T follicular helper cell (primary cell): Measurements from ENCODE around the gene ZNF287.
"Not testable (repeated sequence)": the region's sequence is repeated elsewhere in the genome, so short reads cannot be mapped to it uniquely, and the experiment has no call there.

Experiments used
- DNase-seq: peaks from one replicate; pipeline ENCODE4 v3.0.0-alpha.2; 2020; ENCODE audit warnings: low read depth
- total RNA-seq, 2 experiments: gene quantifications; one replicate each; lab custom pipeline; 2026; lab: John Stamatoyannopoulos, UW

The ZNF287 gene
- 11.8 to 23.1 reads per million in 2 experiments for total RNA-seq

DNA sequence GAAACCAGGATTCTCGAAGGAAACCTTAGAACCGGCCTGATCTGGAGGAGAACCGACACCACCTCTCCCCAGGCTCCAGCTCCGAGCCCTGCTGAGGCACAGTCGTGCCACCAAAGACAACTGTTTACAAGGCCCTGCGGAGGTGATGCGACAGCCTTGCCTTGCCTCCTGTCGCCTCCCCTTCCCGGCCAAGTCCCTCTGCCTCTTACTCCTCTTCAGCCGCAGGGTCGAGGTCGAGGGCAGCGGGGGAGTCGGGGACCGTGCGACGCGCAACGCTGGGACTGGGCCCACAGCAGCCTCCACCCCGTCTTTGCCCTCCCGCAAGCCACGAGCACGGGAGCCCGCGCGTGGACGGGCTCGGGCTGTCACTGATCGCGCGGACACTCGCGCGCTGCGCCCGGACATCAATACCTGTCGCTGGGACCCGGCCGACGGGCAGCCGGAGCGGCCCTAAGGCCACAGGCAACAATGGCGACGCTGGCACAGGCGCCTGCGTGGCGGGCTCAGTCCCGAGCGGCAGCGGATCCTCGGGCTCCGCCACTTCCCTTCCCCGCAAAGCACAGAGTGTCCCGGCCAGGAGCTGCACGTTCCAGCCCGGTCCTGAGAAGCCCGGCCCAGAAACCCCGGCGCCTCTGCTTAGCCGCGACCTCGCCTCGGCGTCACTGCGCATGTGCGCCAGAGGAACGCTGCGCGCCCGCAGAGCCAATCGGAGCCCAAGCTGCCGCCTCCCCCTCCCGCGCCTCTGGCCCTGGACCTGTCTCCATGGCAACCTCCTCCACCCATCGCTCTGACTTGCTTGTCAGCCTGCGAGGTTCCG lies at the start of gene ZNF287:
TSS of gene ZNF287 (minus strand) at position 664 of the 817 bp plus-strand sequence. CDS start 1,473 bp downstream, outside the sequence.
- DNase-seq: peak; percentile 92

DNA sequence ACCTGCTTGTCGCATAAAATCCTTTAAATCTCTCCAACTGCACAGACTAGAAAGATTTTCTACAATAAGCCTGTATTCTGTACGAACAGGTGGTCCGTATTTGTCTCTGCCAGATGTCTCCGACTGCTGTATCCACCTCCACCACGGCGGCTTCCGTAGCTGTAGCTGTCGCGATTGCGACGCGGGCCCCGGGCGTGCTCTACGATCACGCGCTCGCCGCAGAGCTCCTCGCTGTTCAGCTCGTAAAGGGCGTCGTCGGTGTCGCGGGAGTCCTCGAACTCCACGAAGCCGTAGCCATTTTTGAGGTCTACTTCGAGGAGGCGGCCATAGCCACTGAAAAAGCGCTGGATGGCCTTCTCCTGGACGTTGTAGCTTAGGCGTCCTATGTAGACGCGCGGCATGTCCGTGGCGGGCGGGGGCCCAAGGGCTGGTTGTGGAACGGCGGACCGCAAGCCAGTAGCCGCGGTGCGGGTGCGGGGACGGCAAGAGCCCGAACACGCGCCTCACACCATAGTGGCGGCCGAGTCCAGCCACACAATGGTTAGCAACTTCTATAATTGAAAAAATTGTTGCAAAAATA lies 48.6 kb upstream of the ZNF287 start:
- DNase-seq: no peak

DNA sequence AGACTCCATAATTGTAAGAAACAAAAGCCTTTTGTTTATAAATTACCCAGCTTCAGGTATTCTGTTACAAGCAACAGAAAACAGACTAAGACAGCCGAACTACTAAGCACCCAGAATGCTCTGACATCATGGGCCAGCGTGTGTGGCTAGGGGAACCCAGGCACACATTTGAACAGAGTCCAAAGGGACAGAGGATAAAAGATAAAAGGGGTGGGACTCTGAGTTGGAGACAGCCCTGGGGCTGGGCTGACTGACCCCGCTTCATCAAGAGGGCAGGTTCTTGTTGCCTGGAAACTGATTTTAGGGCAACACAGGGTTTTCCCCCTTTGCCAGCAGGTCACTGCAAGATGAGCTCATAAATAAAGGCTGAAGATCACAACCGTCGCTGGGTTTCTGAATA lies 30.5 kb upstream of the ZNF287 start:
- DNase-seq: no peak

DNA sequence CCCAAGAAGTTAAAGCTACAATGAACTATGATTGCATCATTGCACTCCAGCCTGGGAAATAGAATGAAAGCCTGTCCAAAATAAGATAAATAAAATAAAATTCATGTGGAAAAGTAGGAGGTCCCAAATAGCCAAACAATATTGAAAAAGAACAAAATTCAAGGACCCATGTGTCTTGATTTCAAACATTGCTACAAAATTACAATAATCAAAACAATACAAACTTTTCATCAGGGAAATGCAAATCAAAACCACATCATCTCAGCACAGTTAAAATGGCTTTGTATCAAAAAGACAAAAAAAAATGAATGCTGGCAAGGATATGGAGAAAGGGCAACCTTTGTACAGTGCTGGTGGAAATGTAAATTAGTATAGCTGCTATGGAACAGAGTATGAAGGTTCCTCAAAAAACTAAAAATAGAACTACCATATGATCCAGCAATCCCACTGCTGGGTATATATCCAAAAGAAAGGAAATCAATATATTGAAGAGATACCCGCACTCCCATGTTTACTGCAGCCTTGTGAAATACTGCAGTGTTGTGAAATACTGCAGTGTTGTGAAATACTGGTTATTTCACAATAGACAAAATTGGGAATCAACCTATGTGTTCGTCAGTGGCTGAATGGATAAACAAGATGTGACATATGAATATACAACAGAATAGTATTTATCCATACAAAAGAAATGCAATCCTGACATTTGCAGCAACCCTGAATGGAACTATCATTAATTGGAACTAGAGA lies 24.5 kb upstream of the ZNF287 start:
- DNase-seq: no peak

DNA sequence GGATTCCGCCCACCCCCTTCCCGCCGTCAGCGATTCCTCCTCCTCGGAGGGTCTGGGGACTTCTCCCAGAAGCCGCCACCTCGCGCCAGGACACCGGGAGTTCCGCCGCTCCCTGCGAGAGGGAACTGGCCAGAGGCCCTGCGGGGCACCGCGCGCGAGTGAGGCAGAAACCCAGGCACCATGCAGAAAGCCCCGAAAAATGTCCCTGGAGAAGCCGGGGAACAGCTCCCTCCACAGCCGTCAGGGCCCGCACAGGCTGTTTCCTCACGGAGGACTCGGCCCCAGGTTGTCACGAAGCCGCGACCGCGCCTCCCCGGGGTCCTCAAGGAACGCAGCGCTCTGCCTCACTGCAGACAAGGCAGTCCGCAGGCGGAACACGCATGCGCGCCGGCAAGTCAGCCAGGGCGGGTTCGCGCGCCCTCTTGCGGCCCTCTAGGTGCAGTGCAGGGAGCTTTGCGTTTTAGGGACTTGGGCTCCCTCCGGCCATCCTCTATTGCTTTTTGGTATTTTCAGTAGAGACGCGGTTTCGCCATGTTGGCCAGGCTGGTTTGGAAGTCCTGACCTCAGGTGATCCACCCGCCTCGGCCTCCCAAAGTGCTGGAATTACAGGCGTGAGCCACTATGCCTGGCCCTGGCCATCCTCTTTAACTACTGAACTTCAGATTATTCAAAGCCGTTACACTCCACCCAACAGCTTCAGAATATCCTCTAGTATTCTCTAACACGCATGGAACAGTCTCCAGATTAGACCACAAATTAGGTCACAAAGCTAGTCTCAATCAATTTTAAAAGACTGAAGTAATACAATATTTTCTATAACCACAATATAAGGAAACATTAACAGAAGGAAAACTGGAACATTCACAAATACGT lies 20.3 kb upstream of the ZNF287 start:
- DNase-seq: peak; percentile 85

DNA sequence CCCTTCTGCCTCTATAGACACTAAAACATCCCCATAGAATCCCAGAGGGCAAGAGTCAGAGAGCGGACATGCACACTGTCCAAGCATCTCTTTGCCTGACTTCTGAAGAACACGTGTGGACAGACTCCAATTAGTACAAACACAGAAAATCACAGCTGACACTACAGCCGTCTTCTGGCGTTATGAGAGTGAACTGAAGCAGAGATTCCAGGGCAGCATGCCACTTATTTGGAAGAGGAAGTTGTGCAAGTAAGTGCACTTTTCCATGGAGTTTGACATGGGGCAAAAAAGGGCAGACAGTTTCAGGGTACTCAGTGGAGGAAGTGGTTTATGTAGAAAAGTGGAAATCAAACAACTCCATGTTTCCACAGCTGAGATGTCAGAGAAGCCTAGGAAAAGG lies 16.8 kb upstream of the ZNF287 start:
- no peak for DNase-seq

DNA sequence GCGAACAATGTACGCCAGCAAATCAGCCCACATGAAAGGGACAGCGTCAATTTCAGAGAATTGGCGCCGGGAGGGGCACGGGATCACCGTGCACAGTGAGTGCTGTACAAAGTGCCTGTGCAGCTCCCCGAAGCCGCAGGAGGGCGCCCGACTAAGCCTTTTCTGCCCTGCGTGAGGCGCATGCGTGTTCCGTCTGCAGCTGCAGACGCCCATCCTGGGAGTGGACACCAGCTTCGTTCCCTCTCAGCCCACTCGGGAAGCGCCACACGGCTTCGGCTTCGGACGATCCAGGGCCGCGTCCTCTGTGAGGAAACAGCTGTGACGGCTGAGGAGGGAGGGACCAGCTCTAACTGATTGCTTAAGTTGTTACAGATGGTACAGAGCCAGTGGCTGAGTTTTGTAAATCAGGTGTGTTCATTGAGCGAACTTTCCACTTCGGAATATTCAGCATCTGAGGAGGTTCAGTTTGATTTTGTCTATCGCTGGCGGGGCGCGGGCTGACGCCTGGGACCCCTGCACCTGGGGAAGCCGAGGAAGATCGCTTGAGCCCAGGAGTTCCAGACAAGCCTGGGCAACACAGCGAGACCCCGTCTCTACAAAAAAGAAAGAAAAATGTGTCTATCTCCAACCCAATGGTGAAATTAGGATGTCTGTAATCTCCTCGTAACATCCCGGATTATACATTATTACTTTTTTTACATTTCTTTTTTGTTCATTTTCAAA lies 15.4 kb upstream of the ZNF287 start:
- peak; percentile 90 for DNase-seq

DNA sequence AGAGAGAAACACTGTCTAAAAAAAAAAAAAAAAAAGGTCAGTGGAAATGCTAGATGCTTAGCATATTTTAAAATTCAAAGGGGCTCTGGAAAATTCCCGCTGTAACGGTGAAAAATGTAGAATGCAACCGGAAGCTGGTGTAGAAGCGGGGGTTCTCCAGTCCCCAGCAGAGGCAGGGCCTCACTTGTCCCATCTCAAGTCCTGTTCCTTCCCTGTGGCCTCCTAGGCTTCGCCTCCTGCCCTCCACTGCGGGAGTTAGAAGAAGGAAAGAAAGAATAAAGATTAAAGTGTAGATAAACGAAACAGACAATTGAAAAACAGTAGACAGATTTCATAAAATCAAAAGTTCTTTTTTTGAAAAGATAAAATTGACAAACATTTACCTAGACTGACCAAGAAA lies 14.8 kb upstream of the ZNF287 start:
- no peak for DNase-seq

DNA sequence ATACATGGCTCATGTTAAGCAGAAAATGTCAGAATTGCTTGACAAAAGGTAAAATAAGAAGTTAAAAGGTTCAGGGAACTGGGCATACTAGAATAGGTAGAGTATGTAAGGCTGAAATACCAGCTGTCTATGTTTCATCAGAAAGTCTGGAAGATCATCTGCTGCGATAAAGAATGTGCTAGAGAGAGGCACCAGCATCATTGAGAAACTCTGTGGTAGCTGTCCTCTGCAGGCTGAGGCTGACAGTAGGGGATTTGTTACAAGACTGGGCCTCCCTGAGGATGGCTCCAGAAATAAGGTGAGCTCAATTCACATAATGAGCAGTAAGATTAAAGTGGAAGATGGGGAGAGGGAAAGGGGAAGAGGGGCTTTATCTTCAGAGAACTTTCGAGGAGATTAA lies 4.5 kb upstream of the ZNF287 start:
- DNase-seq: no peak

DNA sequence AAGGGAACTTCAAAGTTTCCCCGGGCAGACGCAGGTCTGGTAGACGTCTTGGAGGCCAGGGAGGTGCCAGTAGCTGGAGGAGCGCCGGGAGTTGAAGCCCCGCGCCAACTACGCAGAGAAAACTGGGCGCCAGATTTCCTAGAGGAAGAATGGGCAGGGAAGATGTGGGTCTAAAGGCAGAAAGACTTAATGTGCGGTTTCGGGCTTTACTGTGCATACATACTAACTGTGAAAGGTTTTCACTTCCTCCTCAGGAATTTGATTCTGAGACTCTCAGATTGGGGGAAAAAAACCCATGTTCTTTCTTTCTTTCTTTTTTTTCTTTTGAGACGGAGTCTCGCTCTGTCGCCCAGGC lies 331 bp upstream of the ZNF287 start:
- no peak for DNase-seq

DNA sequence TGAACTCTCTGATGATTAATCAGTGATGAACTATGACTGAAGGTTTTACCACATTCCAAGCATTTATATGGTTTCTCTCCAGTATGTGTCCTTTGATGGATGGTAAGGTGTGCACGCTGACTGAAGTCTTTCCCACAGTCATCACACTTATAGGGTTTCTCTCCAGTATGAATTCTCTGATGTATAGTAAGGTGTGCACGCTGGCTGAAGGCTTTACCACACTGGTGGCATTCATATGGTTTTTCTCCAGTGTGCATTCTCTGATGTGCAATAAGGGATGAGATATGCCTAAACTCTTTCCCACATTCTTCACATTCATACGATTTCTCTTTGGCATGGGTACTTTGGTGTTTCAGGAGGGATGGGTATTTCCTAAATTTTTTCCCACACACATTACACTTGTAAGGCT lies 16.4 kb downstream of the ZNF287 start:
- no peak for DNase-seq

DNA sequence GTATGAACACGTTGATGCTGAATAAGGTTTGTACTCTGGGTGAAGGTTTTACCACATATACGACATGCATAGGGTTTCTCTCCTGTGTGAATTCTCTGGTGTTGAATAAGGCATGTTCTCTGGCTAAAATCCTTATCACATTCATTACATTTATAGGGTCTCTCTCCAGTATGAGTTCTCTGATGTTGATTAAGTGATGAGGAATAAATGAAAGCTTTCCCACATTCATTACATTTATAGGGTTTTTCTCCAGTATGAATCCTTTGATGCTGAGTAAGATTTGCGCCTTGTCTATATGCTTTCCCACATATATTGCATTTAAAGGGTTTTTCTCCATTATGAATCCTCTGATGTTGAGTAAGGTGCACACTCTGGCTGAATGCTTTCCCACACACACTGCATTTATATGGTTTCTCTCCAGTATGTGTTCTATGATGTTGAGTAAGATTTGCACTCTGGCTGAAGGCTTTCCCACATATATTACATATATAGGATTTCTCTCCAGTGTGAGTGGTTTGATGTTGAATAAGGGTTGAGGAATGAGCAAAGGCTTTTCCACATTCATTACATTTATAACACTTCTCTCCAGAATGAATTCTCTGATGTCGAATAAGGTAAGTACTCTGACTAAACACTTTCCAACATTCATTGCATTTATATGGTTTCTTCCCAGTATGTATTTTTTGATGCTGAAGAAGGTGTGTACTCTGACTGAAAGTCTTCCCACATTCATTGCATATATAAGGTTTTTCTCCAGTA lies 16.9 kb downstream of the ZNF287 start:
- no peak for DNase-seq

DNA sequence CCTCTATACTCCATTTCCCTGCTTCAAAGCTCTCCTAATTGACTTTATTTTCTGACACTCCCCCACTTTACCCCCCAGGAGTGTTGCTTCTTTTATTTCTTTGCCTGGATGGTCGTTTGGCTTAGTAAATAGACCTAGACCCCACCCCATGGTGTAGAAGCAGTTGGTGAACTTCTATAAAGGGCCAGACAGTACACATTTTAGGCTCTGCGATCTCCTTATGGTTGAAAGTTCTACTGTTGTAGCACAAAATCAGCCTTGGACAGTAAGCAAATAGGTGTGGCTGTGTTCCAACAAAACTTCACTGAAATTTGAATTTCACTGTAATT lies 31.9 kb downstream of the ZNF287 start:
- DNase-seq: no peak

DNA sequence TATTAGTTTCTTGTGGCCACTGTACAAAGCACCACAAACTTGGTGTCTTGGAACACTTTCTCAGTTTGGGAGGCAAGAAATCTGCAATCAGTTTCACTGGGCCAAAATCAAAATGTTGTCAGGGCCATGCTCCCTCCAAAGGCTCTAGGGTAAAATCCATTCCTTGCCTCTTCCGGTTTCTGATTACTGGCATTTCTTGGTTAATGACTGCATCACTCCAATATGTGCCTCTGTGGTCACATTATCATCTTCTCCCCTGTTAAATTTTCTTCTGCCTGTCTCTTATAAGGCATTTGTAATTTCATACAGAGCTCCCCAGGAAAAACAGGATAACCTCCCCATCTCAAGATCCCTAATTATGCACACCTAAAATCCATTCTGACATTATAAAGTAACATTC lies 34.8 kb downstream of the ZNF287 start:
- no peak for DNase-seq

DNA sequence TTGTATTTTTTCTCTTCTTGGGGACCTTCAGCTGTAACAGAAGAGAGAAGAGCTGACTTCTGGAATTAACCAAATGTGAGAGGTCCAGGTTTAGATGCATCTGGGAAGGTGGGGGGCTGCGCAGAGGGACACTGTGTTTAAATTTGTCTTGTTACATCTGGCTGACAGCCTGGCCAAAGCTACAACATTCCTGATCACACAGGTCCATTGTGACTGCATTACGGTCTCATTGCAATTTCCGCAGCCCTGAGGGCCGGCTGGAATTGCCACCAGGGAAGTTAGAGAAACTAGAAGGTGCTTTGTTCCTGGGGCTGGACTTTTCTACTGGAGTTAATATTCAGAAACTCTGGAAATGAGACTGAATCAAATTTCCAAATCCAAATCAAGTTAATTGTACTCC lies 39.1 kb downstream of the ZNF287 start:
- DNase-seq: no peak

DNA sequence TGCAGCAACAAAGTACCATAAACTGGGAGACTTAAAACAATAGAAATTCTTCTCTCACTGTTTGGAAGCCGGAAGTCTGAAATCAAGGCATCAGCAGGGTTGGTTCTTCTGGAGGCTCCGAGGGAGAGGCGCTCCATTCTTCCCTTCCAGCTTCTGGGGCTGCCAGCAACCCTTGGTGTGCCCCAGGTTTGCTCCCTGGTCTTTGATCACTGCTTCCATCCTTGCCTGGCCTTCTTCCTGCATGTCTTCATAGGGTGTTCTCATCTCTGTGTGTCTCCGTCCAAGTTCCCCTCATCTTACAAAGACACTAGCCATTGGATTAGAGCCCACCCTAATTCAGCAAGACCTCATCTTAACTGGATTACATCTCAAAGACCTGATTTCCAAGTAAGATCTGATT lies 41.7 kb downstream of the ZNF287 start:
- no peak for DNase-seq

DNA sequence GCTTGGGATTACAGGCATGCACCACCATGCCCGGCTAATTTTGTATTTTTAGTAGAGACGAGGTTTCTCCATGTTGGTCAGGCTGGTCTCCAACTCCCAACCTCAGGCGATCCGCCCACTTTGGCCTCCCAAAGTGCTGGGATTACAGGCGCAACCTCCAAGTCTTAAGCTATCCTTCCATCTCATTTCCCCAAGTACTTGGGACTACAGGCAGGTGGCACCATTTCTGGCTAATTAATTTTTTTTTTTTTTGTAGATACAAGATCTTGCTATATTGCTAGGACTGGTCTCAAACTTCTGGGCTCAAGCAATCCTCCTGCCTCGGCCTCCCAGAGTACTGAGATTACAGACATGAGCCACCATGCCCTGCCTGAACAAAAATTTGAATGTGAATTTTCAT lies 43.4 kb downstream of the ZNF287 start:
- not testable (repeated sequence) for DNase-seq

DNA sequence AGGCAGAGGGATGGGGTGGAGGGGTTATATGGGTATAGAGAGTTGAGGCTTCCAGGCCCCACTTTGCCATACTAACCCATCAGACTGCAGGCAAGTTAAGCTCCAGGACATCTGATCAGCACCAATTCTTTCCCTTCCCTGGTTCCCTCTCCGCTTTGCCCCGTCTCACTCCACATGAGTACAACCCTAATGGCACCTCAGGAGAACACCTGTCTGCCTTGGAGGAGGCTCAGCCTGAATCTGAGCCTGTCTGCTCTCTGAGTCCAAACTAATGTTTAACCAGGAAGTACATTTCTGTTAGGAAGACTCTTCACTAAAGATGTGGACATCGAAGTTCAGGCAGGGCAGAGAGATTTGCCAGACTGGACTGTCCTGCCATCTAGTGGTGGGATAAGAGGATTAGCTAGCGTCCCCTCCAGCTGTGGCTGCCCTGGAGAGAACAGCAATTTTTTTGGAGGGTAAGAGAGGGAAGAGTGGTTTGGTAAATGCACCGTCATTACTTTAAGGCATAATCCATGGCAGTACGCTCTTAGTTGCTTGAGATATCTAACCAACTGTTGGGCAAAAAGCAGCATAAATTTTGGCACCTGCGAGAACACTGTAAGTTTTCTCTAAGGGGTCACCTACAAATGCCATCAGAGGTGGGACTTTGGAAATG lies 47.8 kb downstream of the ZNF287 start:
- peak; percentile 44 for DNase-seq

DNA sequence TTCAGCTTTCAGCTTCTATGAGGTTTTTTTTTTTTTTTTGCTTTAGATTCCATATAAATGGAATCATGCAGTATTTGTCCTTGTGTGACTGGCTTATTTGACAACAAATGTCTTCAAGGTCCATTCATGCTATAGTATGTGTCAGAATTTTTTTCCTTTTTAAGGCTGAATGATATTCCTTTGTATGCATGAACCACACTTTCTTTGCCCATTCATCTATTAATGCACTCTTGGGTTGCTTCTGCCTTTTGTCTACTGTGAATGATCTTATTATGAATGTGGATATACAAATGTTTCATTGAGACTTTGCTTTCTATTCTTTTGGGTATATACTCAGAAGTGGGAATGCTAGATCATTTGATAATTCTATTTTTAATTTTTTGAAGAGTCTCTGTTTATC lies 50.0 kb downstream of the ZNF287 start:
- DNase-seq: no peak

DNA sequence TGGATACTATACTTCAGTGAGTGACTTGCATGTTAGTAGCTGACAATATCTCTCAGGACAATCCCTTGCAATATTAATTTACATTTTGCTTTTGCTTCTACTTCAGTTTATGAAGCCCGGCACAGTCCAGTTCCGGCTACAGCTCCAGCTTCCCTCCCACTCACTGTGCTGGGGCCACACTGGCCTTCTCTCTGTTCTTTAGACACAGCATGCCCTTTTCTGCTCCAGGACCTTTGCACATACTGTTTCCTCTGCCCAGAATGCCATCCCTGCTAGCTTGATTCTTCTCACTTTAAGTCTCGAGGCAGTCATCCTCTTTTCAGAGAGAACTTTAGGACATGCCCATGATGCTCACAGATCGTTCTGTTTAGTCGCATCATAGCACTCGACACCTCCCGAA lies 51.5 kb downstream of the ZNF287 start:
- no peak for DNase-seq
